ENCODE measurements around the gene MTHFD1L. TPM values are rescaled to one million over a fixed set of nuclear protein-coding genes. Genes with fewer than 3 reads are reported as not detected.
"Not testable (repeated sequence)": the region's sequence is repeated elsewhere in the genome, so short reads cannot be mapped to it uniquely, and the experiment has no call there.

The MTHFD1L gene
- total and polyA plus RNA-seq, 2 donors (not counting 3 experiments of a cell fraction or from before 2014, with no cell fraction given), result 40.2 to 120 TPM

- no peak overlapping the region for H2AFZ ChIP-seq (ENCODE audit: low read depth, low read length)
- intact Hi-C loops (cut with micrococcal nuclease) (no loop called here), dilution Hi-C loops (cut with MboI; ENCODE audit: extremely low pct_ligation_motif_present, low sequenced_read_pairs) (no loop called here)
- H3K79me2 ChIP-seq (ENCODE audit: control insufficient read depth, insufficient read depth, low read length), result no peaks in the 10 kb centered on the region
- H3K4me3 ChIP-seq (replicated peaks in 1 of 3; ENCODE audit: insufficient read depth in 1 of 3, low read depth in 1 of 3, low read length in 3 of 3), result no peak overlapping the region
- FAIRE-seq (no peak), DNase-seq (ENCODE audit: low read depth, low spot score) (no peak)
- no peaks in the 10 kb centered on the region for H4K20me1 ChIP-seq (replicated peaks; ENCODE audit: control insufficient read depth, extremely low read depth, insufficient read depth, low read length)
- H3K36me3 ChIP-seq (ENCODE audit: control insufficient read depth in 2 of 2, extremely low read depth in 1 of 2, insufficient read depth in 2 of 2, low read length in 2 of 2), result no peaks in the 10 kb centered on the region
- no peaks in the 10 kb centered on the region for H3K9me1 ChIP-seq (replicated peaks; ENCODE audit: control insufficient read depth, extremely low read depth, insufficient read depth, low read length)
- ChIA-PET POLR2A (no interaction called here), CTCF (interaction anchor here (0.8 to 2.2 kb wide), 5 partner anchors 9 to 253 kb away, joined by 3 to 10 read pairs (median 5); no protein-coding TSS in a partner anchor)
- H3K27me3 ChIP-seq (ENCODE audit: control insufficient read depth in 2 of 2, insufficient read depth in 2 of 2, low read length in 2 of 2), result no peaks in the 10 kb centered on the region
- H3K4me2 ChIP-seq (ENCODE audit: insufficient read depth, low read length), result no peak overlapping the region
- BruUV-seq (replicated peaks), result no TSS peak
- H3K4me1 ChIP-seq (ENCODE audit: control insufficient read depth, extremely low read depth, insufficient read depth, low read length), result peaks cover 10% of the 10 kb centered on the region
- H3K27ac ChIP-seq (ENCODE audit: insufficient read depth, low read depth, low read length), result no peak overlapping the region
- no peaks in the 10 kb centered on the region for H3K9me3 ChIP-seq (replicated peaks; ENCODE audit: control insufficient read depth, insufficient read depth, low read length)
- H3K9ac ChIP-seq (replicated peaks; ENCODE audit: extremely low read depth, insufficient read depth, low read length), result no peak overlapping the region
- no peak for TF ChIP-seq POLR2AphosphoS5 (IDR thresholded peaks at IDR 0.05; ENCODE audit: insufficient read depth, low read depth, low read length)
- no peak for TF ChIP-seq EZH2 (IDR thresholded peaks at IDR 0.05; ENCODE audit: borderline replicate concordance, low read depth, low read length, severe bottlenecking)
Observed at GRCh38 chr6:151082079-151082478, 216.6 kb downstream of the MTHFD1L start.

- no peak for TF ChIP-seq JUN (IDR thresholded peaks at IDR 0.05; ENCODE audit: borderline replicate concordance, insufficient read depth, insufficient read length, low read depth)
- TF ChIP-seq EZH2 (IDR thresholded peaks at IDR 0.05; ENCODE audit: borderline replicate concordance, low read depth, low read length, severe bottlenecking), result no peak
- TF ChIP-seq MAX (IDR thresholded peaks at IDR 0.05; ENCODE audit: insufficient read depth, insufficient read length), result no peak
- TF ChIP-seq MYC (IDR thresholded peaks at IDR 0.05; ENCODE audit: low read depth, low read length), result no peak
- no peak for TF ChIP-seq POLR2AphosphoS5 (IDR thresholded peaks at IDR 0.05; ENCODE audit: insufficient read depth, low read depth, low read length)
- no peak for TF ChIP-seq CTCF (IDR thresholded peaks at IDR 0.05; ENCODE audit: extremely low read depth in 1 of 2, insufficient read depth in 1 of 2, low read depth in 1 of 2, low read length in 2 of 2)
- Histone ChIP-seq H4K20me1 (replicated peaks; ENCODE audit: control insufficient read depth, extremely low read depth, insufficient read depth, low read length) (no peaks in the 10 kb centered on the region), H3K9me1 (replicated peaks; ENCODE audit: control insufficient read depth, extremely low read depth, insufficient read depth, low read length) (no peaks in the 10 kb centered on the region), H3K27ac (ENCODE audit: insufficient read depth, low read depth, low read length) (no peak overlapping the region), H3K79me2 (ENCODE audit: control insufficient read depth, insufficient read depth, low read length) (no peaks in the 10 kb centered on the region), H3K9ac (replicated peaks; ENCODE audit: extremely low read depth, insufficient read depth, low read length) (no peak overlapping the region), H3K4me2 (ENCODE audit: insufficient read depth, low read length) (no peak overlapping the region), H3K4me1 (ENCODE audit: control insufficient read depth, extremely low read depth, insufficient read depth, low read length) (peaks cover 10% of the 10 kb centered on the region), H3K36me3 (ENCODE audit: control insufficient read depth in 2 of 2, extremely low read depth in 1 of 2, insufficient read depth in 2 of 2, low read length in 2 of 2) (no peaks in the 10 kb centered on the region), H3K4me3 (replicated peaks in 1 of 3; ENCODE audit: insufficient read depth in 1 of 3, low read depth in 1 of 3, low read length in 3 of 3) (no peak overlapping the region), H2AFZ (ENCODE audit: low read depth, low read length) (no peak overlapping the region), H3K27me3 (ENCODE audit: control insufficient read depth in 2 of 2, insufficient read depth in 2 of 2, low read length in 2 of 2) (no peaks in the 10 kb centered on the region), H3K9me3 (replicated peaks; ENCODE audit: control insufficient read depth, insufficient read depth, low read length) (no peaks in the 10 kb centered on the region)
- intact Hi-C loops (cut with micrococcal nuclease), result no loop called here
- FAIRE-seq, result no peak
- DNase-seq (ENCODE audit: low read depth, low spot score), result no peak
- ChIA-PET POLR2A (no interaction called here), CTCF (no interaction called here)
- dilution Hi-C loops (cut with MboI; ENCODE audit: extremely low pct_ligation_motif_present, low sequenced_read_pairs), result no loop called here
- no TSS peak for BruUV-seq (replicated peaks)
Observed at GRCh38 chr6:151084275-151084674, 218.8 kb downstream of the MTHFD1L start.

- intact Hi-C loops (cut with micrococcal nuclease); FAIRE-seq; dilution Hi-C loops (cut with MboI; ENCODE audit: extremely low pct_ligation_motif_present, low sequenced_read_pairs); CTCF ChIA-PET; BruUV-seq (replicated peaks); H3K9me3 ChIP-seq (replicated peaks; ENCODE audit: control insufficient read depth, insufficient read depth, low read length); H3K79me2 ChIP-seq (ENCODE audit: control insufficient read depth, insufficient read depth, low read length); H3K36me3 ChIP-seq (ENCODE audit: control insufficient read depth in 2 of 2, extremely low read depth in 1 of 2, insufficient read depth in 2 of 2, low read length in 2 of 2); H3K4me1 ChIP-seq (ENCODE audit: control insufficient read depth, extremely low read depth, insufficient read depth, low read length); H3K4me2 ChIP-seq (ENCODE audit: insufficient read depth, low read length); H2AFZ ChIP-seq (ENCODE audit: low read depth, low read length); DNase-seq (ENCODE audit: low read depth, low spot score); H3K9ac ChIP-seq (replicated peaks; ENCODE audit: extremely low read depth, insufficient read depth, low read length); H3K4me3 ChIP-seq (replicated peaks in 1 of 3; ENCODE audit: insufficient read depth in 1 of 3, low read depth in 1 of 3, low read length in 3 of 3); H3K27ac ChIP-seq (ENCODE audit: insufficient read depth, low read depth, low read length); POLR2A ChIA-PET; H3K27me3 ChIP-seq (ENCODE audit: control insufficient read depth in 2 of 2, insufficient read depth in 2 of 2, low read length in 2 of 2); H3K9me1 ChIP-seq (replicated peaks; ENCODE audit: control insufficient read depth, extremely low read depth, insufficient read depth, low read length); H4K20me1 ChIP-seq (replicated peaks; ENCODE audit: control insufficient read depth, extremely low read depth, insufficient read depth, low read length): not testable (repeated sequence)
Observed at GRCh38 chr6:151087055-151087454, 221.6 kb downstream of the MTHFD1L start.
